HG02610 (cell line): ENCODE data around the gene POLR3K.
"Not testable (repeated sequence)": the region's sequence is repeated elsewhere in the genome, so short reads cannot be mapped to it uniquely, and the experiment has no call there.

Experiments used
- ATAC-seq: cut with Tn5 transposase; IDR thresholded peaks from one replicate; pipeline ENCODE4 v1.9.1; 2021; ENCODE audit warnings: mild to moderate bottlenecking, moderate library complexity; ENCODE audit not compliant: unreplicated experiment

POLR3K gene

GRCh38 chr16:47234-47633 lies 6.2 kb downstream of the POLR3K start:
- no peak for ATAC-seq

GRCh38 chr16:46510-46909 lies 6.9 kb downstream of the POLR3K start:
- not testable (repeated sequence) for ATAC-seq

- ATAC-seq = no peak
Observed at GRCh38 chr16:45454-45853, 8.0 kb downstream of the POLR3K start.

- ATAC-seq = no peak
Observed at GRCh38 chr16:44655-45054, 8.8 kb downstream of the POLR3K start.

GRCh38 chr16:43294-43693 lies 10.1 kb downstream of the POLR3K start:
- no peak for ATAC-seq

GRCh38 chr16:42691-43090 lies 10.7 kb downstream of the POLR3K start:
- ATAC-seq = no peak

- ATAC-seq = no peak
Observed at GRCh38 chr16:42069-42457, 11.3 kb downstream of the POLR3K start.

- ATAC-seq = no peak
Observed at GRCh38 chr16:41439-42068, 11.9 kb downstream of the POLR3K start.

- peak; percentile 75 for ATAC-seq
Observed at GRCh38 chr16:38941-39892, 14.2 kb downstream of the POLR3K start.

- not testable (repeated sequence) for ATAC-seq
Observed at GRCh38 chr16:38206-38605, 15.2 kb downstream of the POLR3K start.

GRCh38 chr16:37511-37910 lies 15.9 kb downstream of the POLR3K start:
- no peak for ATAC-seq

GRCh38 chr16:36336-36984 lies 16.9 kb downstream of the POLR3K start:
- no peak for ATAC-seq

GRCh38 chr16:35678-36305 lies 17.6 kb downstream of the POLR3K start:
- ATAC-seq = no peak

- no peak for ATAC-seq
Observed at GRCh38 chr16:35011-35677, 18.3 kb downstream of the POLR3K start.

- no peak for ATAC-seq
Observed at GRCh38 chr16:34648-34987, 18.8 kb downstream of the POLR3K start.

- ATAC-seq = no peak
Observed at GRCh38 chr16:33877-34647, 19.3 kb downstream of the POLR3K start.

- ATAC-seq = not testable (repeated sequence)
Observed at GRCh38 chr16:33154-33876, 20.1 kb downstream of the POLR3K start.

GRCh38 chr16:30627-31026 lies 22.8 kb downstream of the POLR3K start:
- not testable (repeated sequence) for ATAC-seq

- peak; percentile 77 for ATAC-seq
Observed at GRCh38 chr16:25926-26348, 27.5 kb downstream of the POLR3K start.
